A673 (cell line): ENCODE results near the gene CENPO.

Experiments used
- EZH2 ChIP-seq: fragments of 200-600 bp; sonication (generic); IDR thresholded peaks from 2 replicates; pipeline ENCODE4 v1.6.1; 2017; ENCODE audit warnings: borderline replicate concordance, low read depth, mild to moderate bottlenecking, mixed read lengths, antibody characterized with exemption, low read length; ENCODE audit not compliant: poor library complexity, severe bottlenecking
- TF ChIP-seq, protein P1 (sequence below): fragments of 300-800, 200-600 bp; sonication (generic); conservative IDR thresholded peaks from 2 replicates; pipeline ENCODE4 v1.5.1; 2017; ENCODE audit warnings: low read depth, mild to moderate bottlenecking, antibody characterized with exemption, low read length, moderate library complexity, mixed read lengths

DNA sequence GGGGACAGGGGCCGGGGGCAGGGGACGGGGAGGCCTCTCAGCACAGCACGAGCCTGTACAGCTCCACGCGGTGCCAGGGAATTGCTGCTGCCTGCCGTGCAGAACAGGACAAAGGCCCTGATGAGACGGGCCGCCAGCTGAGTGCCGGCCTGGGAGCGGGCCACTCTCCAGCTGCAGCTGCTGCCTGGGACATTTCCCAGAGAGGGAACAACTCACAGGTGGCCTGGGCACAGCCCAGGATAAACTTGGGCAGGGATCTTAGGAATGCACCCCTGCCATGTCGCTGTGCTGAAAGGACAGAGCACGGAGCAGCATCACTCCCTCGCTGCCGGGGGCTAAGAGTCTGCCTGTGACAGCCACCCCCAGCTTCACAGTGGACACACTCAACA is 38.8 kb downstream of the CENPO start:
- no peak for TF ChIP-seq EZH2
- TF ChIP-seq, protein P1, sequence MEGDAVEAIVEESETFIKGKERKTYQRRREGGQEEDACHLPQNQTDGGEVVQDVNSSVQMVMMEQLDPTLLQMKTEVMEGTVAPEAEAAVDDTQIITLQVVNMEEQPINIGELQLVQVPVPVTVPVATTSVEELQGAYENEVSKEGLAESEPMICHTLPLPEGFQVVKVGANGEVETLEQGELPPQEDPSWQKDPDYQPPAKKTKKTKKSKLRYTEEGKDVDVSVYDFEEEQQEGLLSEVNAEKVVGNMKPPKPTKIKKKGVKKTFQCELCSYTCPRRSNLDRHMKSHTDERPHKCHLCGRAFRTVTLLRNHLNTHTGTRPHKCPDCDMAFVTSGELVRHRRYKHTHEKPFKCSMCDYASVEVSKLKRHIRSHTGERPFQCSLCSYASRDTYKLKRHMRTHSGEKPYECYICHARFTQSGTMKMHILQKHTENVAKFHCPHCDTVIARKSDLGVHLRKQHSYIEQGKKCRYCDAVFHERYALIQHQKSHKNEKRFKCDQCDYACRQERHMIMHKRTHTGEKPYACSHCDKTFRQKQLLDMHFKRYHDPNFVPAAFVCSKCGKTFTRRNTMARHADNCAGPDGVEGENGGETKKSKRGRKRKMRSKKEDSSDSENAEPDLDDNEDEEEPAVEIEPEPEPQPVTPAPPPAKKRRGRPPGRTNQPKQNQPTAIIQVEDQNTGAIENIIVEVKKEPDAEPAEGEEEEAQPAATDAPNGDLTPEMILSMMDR, result no peak
